BJ (cell line): ENCODE measurements around the gene SEC24C. TPM values are rescaled to one million over a fixed set of nuclear protein-coding genes. Genes with fewer than 3 reads are reported as not detected.
"Not testable (repeated sequence)": the region's sequence is repeated elsewhere in the genome, so short reads cannot be mapped to it uniquely, and the experiment has no call there.

Source experiments
- CTCF ChIA-PET: fragments of 350-600 bp; formaldehyde crosslinking; extraction: SDS; loops from one replicate; lab custom pipeline; 2021; ENCODE audit warnings: antibody characterized with exemption, inconsistent platforms; lab: Yijun Ruan, JAX
- POLR2A ChIA-PET: fragments of 300-600 bp; sonication (Branson Sonifier 250); formaldehyde crosslinking; extraction: SDS; loops from one replicate; lab custom pipeline; 2021; ENCODE audit warnings: antibody characterized with exemption; lab: Charles Lee
- DNase-seq: peaks from one replicate; pipeline ENCODE4 v3.0.0-alpha.2; 2011; ENCODE audit warnings: low read depth
- H3K27me3 ChIP-seq: 2 replicates; pipeline ENCODE4 v1.6.0; 2011; ENCODE audit warnings: low read length; ENCODE audit not compliant: control insufficient read depth, insufficient read depth
- H3K36me3 ChIP-seq: 2 replicates; pipeline ENCODE4 v1.5.1; 2011; ENCODE audit warnings: low read length; ENCODE audit not compliant: control insufficient read depth, insufficient read depth
- H3K4me3 ChIP-seq: 2 replicates; pipeline ENCODE4 v1.5.1; 2011; ENCODE audit warnings: low read depth, mild to moderate bottlenecking, control low read depth, low read length
- CTCF ChIP-seq: IDR thresholded peaks from 2 replicates; pipeline ENCODE4 v1.5.1; 2011; ENCODE audit warnings: low read depth, mild to moderate bottlenecking, control low read depth, inconsistent platforms, low read length, moderate library complexity; ENCODE audit not compliant: insufficient read depth
- polyA plus RNA-seq: library from polyadenylated mRNA; depleted of rRNA; stranded (reverse); fragments of >200 nt; gene quantifications from 2 replicates; pipeline ENCODE4 v1.2.3, GENCODE V29; 2011

SEC24C gene
- polyA plus RNA-seq, 1 experiment = 92.2 TPM

GRCh38 chr10:73790886-73791625, 46.9 kb downstream of the SEC24C start:
- DNase-seq = no peak
- H3K27me3 ChIP-seq = no peaks in the 10 kb centered on the region
- H3K36me3 ChIP-seq = peaks cover 63% of the 10 kb centered on the region
- ChIA-PET CTCF (no interaction called here), POLR2A (interaction anchor here (0.5 kb wide), 1 partner anchor 13 kb away, joined by 5 read pairs; no protein-coding TSS in a partner anchor)
- no peak for TF ChIP-seq CTCF
- H3K4me3 ChIP-seq = no peak overlapping the region

- ChIA-PET CTCF (interaction anchor here (0.9 kb wide), 1 partner anchor 17 kb away, joined by 3 read pairs; no protein-coding TSS in a partner anchor), POLR2A (interaction anchor here (0.5 kb wide), 1 partner anchor 12 kb away, joined by 5 read pairs; no protein-coding TSS in a partner anchor)
- no peak overlapping the region for H3K4me3 ChIP-seq
- no peaks in the 10 kb centered on the region for H3K27me3 ChIP-seq
- peaks cover 68% of the 10 kb centered on the region for H3K36me3 ChIP-seq
- DNase-seq = no peak
- no peak for TF ChIP-seq CTCF
Measured at GRCh38 chr10:73791871-73792400, 47.8 kb downstream of the SEC24C start.

- POLR2A ChIA-PET = no interaction called here
- CTCF ChIA-PET = no interaction called here
- Histone ChIP-seq H3K36me3 (peaks cover 78% of the 10 kb centered on the region), H3K4me3 (no peak overlapping the region), H3K27me3 (no peaks in the 10 kb centered on the region)
- no peak for DNase-seq
- no peak for TF ChIP-seq CTCF
Measured at GRCh38 chr10:73793456-73793855, 49.3 kb downstream of the SEC24C start.

GRCh38 chr10:73795491-73795890, 51.3 kb downstream of the SEC24C start:
- H3K27me3 ChIP-seq, DNase-seq, CTCF ChIA-PET, H3K4me3 ChIP-seq, POLR2A ChIA-PET: not testable (repeated sequence)
- peaks cover 67% of the 10 kb centered on the region for H3K36me3 ChIP-seq

- H3K36me3 ChIP-seq = peaks cover 66% of the 10 kb centered on the region
- CTCF ChIA-PET = not testable (repeated sequence)
Measured at GRCh38 chr10:73796035-73796434, 51.9 kb downstream of the SEC24C start.

GRCh38 chr10:73796766-73797165, 52.6 kb downstream of the SEC24C start:
- no peaks in the 10 kb centered on the region for H3K27me3 ChIP-seq
- peaks cover 64% of the 10 kb centered on the region for H3K36me3 ChIP-seq
- TF ChIP-seq CTCF = no peak
- no peak for DNase-seq
- ChIA-PET CTCF (no interaction called here), POLR2A (no interaction called here)
- H3K4me3 ChIP-seq = no peak overlapping the region

More at GRCh38 chr10:73796035-73796434, 51.9 kb downstream of the SEC24C start:
- DNase-seq, H3K4me3 ChIP-seq, POLR2A ChIA-PET, H3K27me3 ChIP-seq: not testable (repeated sequence)
